Renal cortex interstitium (tissue), 11 donors: ENCODE results near the gene NPB. TPM values are rescaled to one million over a fixed set of nuclear protein-coding genes. Genes with fewer than 3 reads are reported as not detected.

Source experiments
- DNase-seq, 11 donors: peaks; one replicate each; pipeline ENCODE4 v3.0.0-alpha.2; 2013; ENCODE audit warnings: low read depth in 9 of 11, low spot score in 4 of 11; ENCODE audit errors: extremely low read depth in 1 of 11
- polyA plus RNA-seq, 3 donors: library from polyadenylated mRNA; unstranded; fragments of 120-200 nt; gene quantifications; one replicate each; pipeline ENCODE4 v1.2.1, GENCODE V29; 2013; ENCODE audit not compliant: insufficient read length in 3 of 3

NPB gene
- polyA plus RNA-seq, 3 donors = 0.93 to 1.4 (median 0.97) TPM

- no peak for DNase-seq
Observed at GRCh38 chr17:81867170-81867990, 34.7 kb upstream of the NPB start.

GRCh38 chr17:81867991-81868673 lies 33.9 kb upstream of the NPB start:
- no peak for DNase-seq

- DNase-seq = no peak
Observed at GRCh38 chr17:81868674-81869220, 33.3 kb upstream of the NPB start.

DNA sequence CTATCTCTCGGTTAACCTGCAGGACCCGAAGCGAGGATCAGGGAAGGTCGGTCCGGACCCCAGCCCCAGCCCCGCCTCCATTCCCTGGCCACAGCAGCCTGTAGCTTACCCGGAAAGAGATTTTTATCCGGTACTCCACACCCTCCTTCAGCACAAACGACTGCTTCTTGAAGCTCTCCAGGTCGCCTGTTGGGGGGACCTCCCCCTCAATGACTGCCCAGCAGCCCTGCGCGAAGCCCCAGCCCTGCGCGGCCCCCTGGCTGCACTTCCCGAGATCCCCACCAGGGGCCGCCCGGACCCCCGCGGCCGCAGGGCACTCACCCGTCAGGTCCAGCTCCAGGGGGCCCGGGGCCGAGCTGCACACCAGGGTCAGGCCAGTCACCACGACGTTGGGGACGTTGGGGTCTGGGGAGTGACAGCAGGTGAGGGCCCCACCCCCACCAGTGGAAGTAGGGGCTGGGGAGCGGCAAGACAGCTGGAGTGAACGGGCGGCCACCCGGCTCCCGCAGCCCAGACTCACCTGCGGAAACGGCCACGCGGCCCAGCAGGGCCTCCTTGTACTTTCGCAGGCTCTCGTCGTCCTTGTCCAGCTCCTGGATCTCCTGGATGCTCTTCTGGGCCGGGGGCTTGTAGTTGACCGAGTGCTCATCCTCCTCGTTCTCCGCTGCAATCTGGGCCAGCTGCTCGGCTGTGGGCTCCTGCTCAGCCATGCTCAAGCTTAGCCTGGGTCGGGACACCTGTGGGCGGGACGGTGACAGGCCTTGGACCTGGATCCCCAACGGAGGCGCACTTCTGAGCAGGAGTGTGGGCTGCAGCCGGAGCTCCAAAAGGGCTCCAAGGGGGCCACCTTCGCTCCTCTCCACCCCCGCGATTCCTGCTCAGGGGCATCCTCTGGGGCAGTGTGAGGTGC lies 32.6 kb upstream of the NPB start:
- peak in 1 of 11 donors; percentile 51 for DNase-seq

DNA sequence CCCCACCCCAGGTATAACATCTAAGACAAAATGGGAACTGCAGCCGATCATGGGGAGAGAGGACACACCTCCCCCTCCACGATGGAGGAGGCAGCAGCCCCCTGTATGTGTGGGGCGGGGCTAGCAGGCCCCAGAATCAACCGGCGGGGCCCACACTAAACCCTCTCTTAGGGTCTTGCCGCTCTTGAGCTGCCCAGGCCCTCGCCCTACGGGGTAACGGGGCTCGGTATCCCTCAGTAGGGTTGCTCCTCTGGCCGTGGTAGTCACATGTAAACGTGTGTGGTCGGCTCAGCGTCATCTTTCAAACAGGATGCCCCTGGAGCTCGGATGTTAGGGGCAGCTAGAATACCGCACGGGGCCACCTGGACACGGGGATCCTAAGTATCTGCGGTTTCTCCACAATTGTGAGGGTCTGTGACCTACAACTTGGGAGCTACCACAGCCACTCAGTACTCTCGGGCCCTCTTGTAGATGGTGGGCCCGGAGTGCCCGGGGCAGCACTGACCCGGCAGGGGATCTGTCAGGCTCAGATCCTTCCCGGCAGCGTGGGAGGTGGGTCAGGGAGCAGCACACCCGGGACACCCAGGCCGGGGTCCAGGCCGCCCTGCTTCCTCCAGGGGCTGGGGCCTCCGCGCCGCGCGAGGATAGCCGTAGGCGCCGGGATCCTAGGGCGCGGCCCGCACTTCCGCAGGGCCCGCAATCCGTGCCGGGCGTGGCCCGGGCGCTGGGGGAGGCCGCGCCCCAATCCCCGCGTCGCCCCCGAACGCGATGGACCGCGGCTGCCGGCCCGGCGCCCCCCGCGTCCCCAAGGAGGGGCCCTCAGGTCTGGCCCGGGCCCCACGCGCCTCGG lies 31.7 kb upstream of the NPB start:
- no peak for DNase-seq

- no peak for DNase-seq
Observed at GRCh38 chr17:81870981-81871386, 31.1 kb upstream of the NPB start, which contains the start of gene ARHGDIA. ARHGDIA (minus strand) TSS chr17:81871337; CDS start chr17:81869930, 1,407 bp downstream.

GRCh38 chr17:81871387-81872230 lies 30.4 kb upstream of the NPB start:
- DNase-seq = peak in 9 of 11 donors; percentile 67 to 88 (median 82)

GRCh38 chr17:81877569-81877968 lies 24.5 kb upstream of the NPB start:
- no peak for DNase-seq

DNA sequence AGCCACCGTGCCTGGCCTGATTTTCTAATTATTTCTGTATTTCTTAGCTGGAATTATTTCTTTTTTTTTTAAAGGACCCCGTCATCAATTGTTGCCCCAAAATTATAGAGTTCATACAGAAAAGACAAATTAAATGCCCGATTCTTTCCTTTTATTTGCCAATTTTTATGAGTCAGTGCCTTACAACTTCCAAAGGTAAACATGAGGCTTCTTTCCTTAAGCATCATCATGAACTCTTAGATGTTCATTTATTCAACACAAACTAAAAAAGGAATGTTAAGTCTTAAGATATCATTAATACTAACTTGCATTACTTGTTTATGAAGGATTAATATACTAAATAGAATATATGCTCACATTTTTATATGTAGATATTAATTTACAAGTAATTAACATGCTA lies 23.7 kb upstream of the NPB start:
- no peak for DNase-seq

- DNase-seq = no peak
Observed at GRCh38 chr17:81879121-81879520, 22.9 kb upstream of the NPB start.

DNA sequence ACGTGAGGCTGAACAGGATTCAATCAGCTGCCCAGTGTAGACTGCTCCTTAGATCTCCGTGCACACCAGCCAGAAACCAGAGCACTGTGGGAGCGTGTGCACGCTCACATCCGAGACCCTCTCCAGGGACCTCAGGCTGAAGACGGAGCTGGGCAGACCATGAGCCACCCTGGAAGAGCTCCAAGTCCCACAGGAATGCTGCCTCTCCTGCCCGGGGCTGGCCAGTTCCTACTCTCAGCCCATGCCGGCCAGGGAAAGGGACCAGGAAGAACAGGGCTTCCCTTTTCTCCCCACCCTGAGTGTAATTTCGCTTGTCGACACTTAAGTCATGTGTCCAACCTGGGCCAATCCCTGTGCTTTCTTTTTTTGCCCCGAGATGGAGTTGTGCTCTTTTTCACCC lies 17.5 kb upstream of the NPB start:
- no peak for DNase-seq

- DNase-seq = no peak
Observed at GRCh38 chr17:81884968-81885367, 17.1 kb upstream of the NPB start.

GRCh38 chr17:81885454-81885853 lies 16.6 kb upstream of the NPB start:
- DNase-seq = no peak

DNA sequence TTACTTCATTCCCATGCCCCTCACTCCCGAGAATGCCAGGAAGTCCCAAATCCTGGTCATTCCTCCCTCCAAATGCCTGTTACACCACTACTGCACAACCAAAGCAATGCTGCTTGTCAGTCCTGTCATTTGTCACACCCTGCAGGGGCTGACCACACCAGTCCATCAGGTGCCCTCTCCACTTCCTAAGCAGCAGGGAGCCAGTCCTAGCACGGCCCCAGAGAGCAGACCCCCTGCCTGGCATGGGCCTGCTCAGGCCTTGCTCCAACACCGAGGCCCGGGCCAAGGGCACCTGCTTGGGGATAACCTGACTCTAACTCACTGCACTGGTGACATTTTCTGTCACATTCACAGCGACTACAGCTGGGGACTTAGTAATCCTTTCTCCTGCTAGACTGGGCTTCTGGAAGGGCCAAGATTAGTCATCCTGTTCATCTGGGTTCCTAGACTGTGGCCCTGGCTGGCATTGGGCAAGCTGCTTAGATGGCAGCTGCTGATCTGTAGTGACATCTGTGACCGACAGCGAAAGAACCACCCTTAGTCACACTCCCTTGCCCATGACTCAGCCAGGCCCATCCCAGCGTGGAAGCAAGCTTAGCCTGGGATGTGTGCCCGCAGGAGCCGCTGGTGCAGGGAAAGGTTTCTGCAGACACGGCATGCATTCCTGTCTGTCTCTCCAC lies 16.0 kb upstream of the NPB start:
- no peak for DNase-seq

GRCh38 chr17:81888105-81888987 lies 13.7 kb upstream of the NPB start:
- DNase-seq = no peak

DNA sequence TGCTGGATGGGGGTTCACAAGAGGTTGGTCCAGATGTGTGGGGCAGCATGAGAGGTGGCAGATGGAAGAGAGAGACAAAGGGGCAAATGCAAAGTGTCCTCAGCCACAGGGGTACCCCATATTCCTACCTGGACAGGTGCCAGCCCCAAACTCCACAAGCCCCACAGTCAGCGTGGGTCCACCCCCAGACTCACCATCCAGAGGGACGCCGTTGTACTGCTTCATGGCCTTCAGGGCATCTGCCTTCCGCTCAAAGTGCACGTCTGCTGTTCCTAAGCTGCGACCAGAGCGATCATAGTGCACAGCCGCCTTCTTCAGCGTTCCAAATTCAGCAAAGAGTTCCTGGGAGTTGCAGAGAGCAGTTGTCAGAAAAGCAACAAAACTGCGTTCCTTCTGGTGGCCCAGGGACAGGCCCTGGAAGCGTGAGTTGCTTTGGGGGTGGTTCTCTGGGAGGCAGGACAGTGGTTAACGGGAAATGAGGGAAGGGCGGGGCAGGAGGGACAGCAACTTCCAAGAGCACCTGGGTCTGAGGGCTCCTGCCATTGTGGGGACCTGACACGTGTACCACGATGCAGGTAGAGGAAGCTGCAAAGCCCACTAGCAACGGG lies 12.9 kb upstream of the NPB start:
- DNase-seq = no peak
